HL-60 (cell line): ENCODE data around the gene CTSH.

Source experiments
- GABPA ChIP-seq: IDR thresholded peaks from 2 replicates; pipeline ENCODE4 v1.6.1; 2012; ENCODE audit warnings: low read depth
- POLR2AphosphoS5 ChIP-seq: IDR thresholded peaks from 2 replicates; pipeline ENCODE4 v1.6.1; 2012; ENCODE audit warnings: low read depth
- REST ChIP-seq: IDR thresholded peaks from 2 replicates; pipeline ENCODE4 v1.6.1; 2012; ENCODE audit warnings: low read depth; ENCODE audit not compliant: insufficient replicate concordance
- TF ChIP-seq, protein P1 (sequence below): IDR thresholded peaks from one replicate; pipeline ENCODE4 v1.5.1; 2011; ENCODE audit warnings: low read length, control low read depth, inconsistent platforms; ENCODE audit not compliant: insufficient read depth

DNA sequence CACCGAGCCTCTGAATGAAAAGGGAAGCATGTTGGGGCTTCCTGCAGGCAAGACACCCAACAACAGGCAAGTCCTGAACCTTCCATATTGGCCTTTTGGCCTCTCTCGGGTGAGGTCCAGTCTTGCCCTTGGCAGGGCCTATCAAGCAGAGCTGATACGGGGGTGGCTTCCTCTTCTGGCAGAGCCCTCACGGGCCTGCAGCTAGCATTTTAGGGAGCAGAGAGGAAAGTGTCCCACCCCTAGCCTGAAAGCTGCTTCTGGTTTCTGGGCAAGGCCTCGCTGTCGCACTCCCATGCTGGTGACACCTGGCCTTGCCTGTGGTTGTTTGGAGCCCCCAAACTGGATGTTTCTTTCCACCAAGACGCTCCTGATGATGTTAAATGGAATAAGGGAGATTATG lies 31.8 kb upstream of the CTSH start:
- TF ChIP-seq, protein P1, sequence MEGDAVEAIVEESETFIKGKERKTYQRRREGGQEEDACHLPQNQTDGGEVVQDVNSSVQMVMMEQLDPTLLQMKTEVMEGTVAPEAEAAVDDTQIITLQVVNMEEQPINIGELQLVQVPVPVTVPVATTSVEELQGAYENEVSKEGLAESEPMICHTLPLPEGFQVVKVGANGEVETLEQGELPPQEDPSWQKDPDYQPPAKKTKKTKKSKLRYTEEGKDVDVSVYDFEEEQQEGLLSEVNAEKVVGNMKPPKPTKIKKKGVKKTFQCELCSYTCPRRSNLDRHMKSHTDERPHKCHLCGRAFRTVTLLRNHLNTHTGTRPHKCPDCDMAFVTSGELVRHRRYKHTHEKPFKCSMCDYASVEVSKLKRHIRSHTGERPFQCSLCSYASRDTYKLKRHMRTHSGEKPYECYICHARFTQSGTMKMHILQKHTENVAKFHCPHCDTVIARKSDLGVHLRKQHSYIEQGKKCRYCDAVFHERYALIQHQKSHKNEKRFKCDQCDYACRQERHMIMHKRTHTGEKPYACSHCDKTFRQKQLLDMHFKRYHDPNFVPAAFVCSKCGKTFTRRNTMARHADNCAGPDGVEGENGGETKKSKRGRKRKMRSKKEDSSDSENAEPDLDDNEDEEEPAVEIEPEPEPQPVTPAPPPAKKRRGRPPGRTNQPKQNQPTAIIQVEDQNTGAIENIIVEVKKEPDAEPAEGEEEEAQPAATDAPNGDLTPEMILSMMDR: no peak
- no peak for TF ChIP-seq REST
- TF ChIP-seq GABPA: no peak
- no peak for TF ChIP-seq POLR2AphosphoS5
